PFSK-1 (cell line): ENCODE measurements around the gene SH3BGRL2.

Experiments used
- FOXP2 ChIP-seq: optimal IDR thresholded peaks from 2 replicates; pipeline ENCODE3; 2011; ENCODE audit warnings: borderline replicate concordance, control low read depth, inconsistent platforms; ENCODE audit not compliant: insufficient read depth; ENCODE audit errors: extremely low read length, extremely low read depth
- POLR2AphosphoS5 ChIP-seq: IDR thresholded peaks from 2 replicates; pipeline ENCODE4 v1.6.1; 2012; ENCODE audit warnings: low read depth, mild to moderate bottlenecking, control low read depth, low read length, moderate library complexity
- REST ChIP-seq, 2 experiments: IDR thresholded peaks; 2 replicates each; pipeline versions ENCODE4 v1.6.1 to v1.8.0; 2011 to 2012; ENCODE audit warnings: low read depth in 2 of 2, low read length in 2 of 2, control low read depth in 1 of 2, inconsistent platforms in 1 of 2, mild to moderate bottlenecking in 1 of 2, moderate library complexity in 1 of 2; ENCODE audit not compliant: insufficient read depth in 1 of 2
- SIN3A ChIP-seq: IDR thresholded peaks from 2 replicates; pipeline ENCODE4 v1.6.1; 2012; ENCODE audit warnings: mild to moderate bottlenecking, low read length, moderate library complexity, borderline replicate concordance; ENCODE audit not compliant: insufficient read depth
- TAF1 ChIP-seq: IDR thresholded peaks from 2 replicates; pipeline ENCODE4 v1.6.1; 2012; ENCODE audit warnings: low read length, control low read depth, borderline replicate concordance; ENCODE audit not compliant: insufficient read depth

Gene SH3BGRL2

GRCh38 chr6:79649016-79649415, 17.9 kb downstream of the SH3BGRL2 start:
- TF ChIP-seq TAF1 (no peak), REST (IDR thresholded peaks at IDR 0.05; ENCODE audit: insufficient read depth in 1 of 2, low read depth in 2 of 2, low read length in 2 of 2) (no peak), POLR2AphosphoS5 (no peak), FOXP2 (no peak)

- TF ChIP-seq REST (IDR thresholded peaks at IDR 0.05; ENCODE audit: insufficient read depth in 1 of 2, low read depth in 2 of 2, low read length in 2 of 2), result no peak
- no peak for TF ChIP-seq SIN3A
- TF ChIP-seq TAF1, result no peak
- no peak for TF ChIP-seq POLR2AphosphoS5
- no peak for TF ChIP-seq FOXP2
Measured at GRCh38 chr6:79650950-79651349, 19.8 kb downstream of the SH3BGRL2 start.

- TF ChIP-seq POLR2AphosphoS5 (no peak), FOXP2 (no peak), TAF1 (no peak), REST (IDR thresholded peaks at IDR 0.05; ENCODE audit: insufficient read depth in 1 of 2, low read depth in 2 of 2, low read length in 2 of 2) (no peak), SIN3A (no peak)
Measured at GRCh38 chr6:79656134-79656533, 25.0 kb downstream of the SH3BGRL2 start.

- no peak for TF ChIP-seq POLR2AphosphoS5
- no peak for TF ChIP-seq REST (IDR thresholded peaks at IDR 0.05; ENCODE audit: insufficient read depth in 1 of 2, low read depth in 2 of 2, low read length in 2 of 2)
- TF ChIP-seq SIN3A, result no peak
- TF ChIP-seq FOXP2, result no peak
- no peak for TF ChIP-seq TAF1
Measured at GRCh38 chr6:79657238-79657637, 26.1 kb downstream of the SH3BGRL2 start.
